GM19025 (cell line): ENCODE results near the gene VSIG10.
"Not testable (repeated sequence)": the region's sequence is repeated elsewhere in the genome, so short reads cannot be mapped to it uniquely, and the experiment has no call there.

Source experiments
- ATAC-seq: cut with Tn5 transposase; IDR thresholded peaks from one replicate; pipeline ENCODE4 v1.9.1; 2021; ENCODE audit warnings: mild to moderate bottlenecking, low read depth, moderate library complexity; ENCODE audit not compliant: unreplicated experiment

VSIG10 gene

GRCh38 chr12:118103601-118104382, at the start of gene VSIG10:
Gene VSIG10, minus strand, starts transcription at chr12:118104011. Its CDS starts 340 bp downstream, at chr12:118103671.
- no peak for ATAC-seq

GRCh38 chr12:118151755-118152154, 47.9 kb upstream of the VSIG10 start:
- no peak for ATAC-seq

- ATAC-seq = no peak
These were observed 46.8 kb upstream of the VSIG10 start for GRCh38 chr12:118150625-118151024.

- ATAC-seq = no peak
These were observed 44.5 kb upstream of the VSIG10 start for GRCh38 chr12:118148287-118148686.

- ATAC-seq = no peak
These were observed 42.0 kb upstream of the VSIG10 start for GRCh38 chr12:118145798-118146156.

- ATAC-seq = no peak
These were observed 41.4 kb upstream of the VSIG10 start for GRCh38 chr12:118145113-118145797.

GRCh38 chr12:118144499-118144898, 40.7 kb upstream of the VSIG10 start:
- ATAC-seq = no peak

GRCh38 chr12:118140825-118141224, 37.0 kb upstream of the VSIG10 start:
- ATAC-seq = no peak

GRCh38 chr12:118137148-118137678, 33.4 kb upstream of the VSIG10 start:
- ATAC-seq = no peak

- peak; percentile 14 for ATAC-seq
These were observed 32.8 kb upstream of the VSIG10 start for GRCh38 chr12:118136559-118137003.

GRCh38 chr12:118135788-118136558, 32.2 kb upstream of the VSIG10 start, which contains the start of gene PEBP1:
Gene PEBP1, plus strand, starts transcription at chr12:118136124. Its CDS starts 86 bp downstream, at chr12:118136210.
- ATAC-seq = peak; percentile 95

GRCh38 chr12:118129436-118129835, 25.6 kb upstream of the VSIG10 start:
- ATAC-seq = not testable (repeated sequence)

- no peak for ATAC-seq
These were observed 24.1 kb upstream of the VSIG10 start for GRCh38 chr12:118127867-118128266.

- ATAC-seq = no peak
These were observed 22.4 kb upstream of the VSIG10 start for GRCh38 chr12:118126119-118126757.

GRCh38 chr12:118125743-118126118, 21.9 kb upstream of the VSIG10 start:
- ATAC-seq = no peak

GRCh38 chr12:118124333-118124874, 20.6 kb upstream of the VSIG10 start:
- no peak for ATAC-seq

GRCh38 chr12:118122264-118122663, 18.5 kb upstream of the VSIG10 start:
- ATAC-seq = no peak

- ATAC-seq = no peak
These were observed 17.0 kb upstream of the VSIG10 start for GRCh38 chr12:118120579-118121363.

- ATAC-seq = no peak
These were observed 15.7 kb upstream of the VSIG10 start for GRCh38 chr12:118119449-118119879.
